SIG-M5 treated with dmso at 0.1 percent for 504 hours (cell line): ENCODE data around the gene ANGPTL8.
A peak's percentile ranks its signal among the peaks of the same experiment; 100 is the strongest.

ENCODE experiments used
- DNase-seq: peaks from one replicate; lab custom pipeline; 2025; ENCODE audit not compliant: unreplicated experiment; lab: John Stamatoyannopoulos, UW

ANGPTL8 gene, protein sequence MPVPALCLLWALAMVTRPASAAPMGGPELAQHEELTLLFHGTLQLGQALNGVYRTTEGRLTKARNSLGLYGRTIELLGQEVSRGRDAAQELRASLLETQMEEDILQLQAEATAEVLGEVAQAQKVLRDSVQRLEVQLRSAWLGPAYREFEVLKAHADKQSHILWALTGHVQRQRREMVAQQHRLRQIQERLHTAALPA

DNA sequence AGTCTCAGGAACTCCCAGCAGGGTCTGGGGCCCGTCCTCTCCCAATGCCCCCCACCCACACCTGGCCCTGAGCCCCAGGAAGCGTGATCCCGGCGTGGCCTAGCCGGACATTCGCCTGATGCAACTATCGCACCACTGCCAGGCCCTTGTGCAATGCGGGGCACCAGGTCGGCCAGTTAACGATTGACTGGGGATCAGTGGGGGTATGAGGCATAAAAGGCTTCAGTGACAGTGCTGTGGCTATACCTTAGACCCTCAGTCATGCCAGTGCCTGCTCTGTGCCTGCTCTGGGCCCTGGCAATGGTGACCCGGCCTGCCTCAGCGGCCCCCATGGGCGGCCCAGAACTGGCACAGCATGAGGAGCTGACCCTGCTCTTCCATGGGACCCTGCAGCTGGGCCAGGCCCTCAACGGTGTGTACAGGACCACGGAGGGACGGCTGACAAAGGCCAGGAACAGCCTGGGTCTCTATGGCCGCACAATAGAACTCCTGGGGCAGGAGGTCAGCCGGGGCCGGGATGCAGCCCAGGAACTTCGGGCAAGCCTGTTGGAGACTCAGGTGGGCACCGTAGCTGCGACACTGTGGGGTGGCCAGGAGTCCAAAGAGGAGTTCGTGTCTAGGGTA, at the start of gene ANGPTL8:
ANGPTL8 (plus strand) TSS at position 243 of the 624 bp plus-strand sequence; CDS start at position 262, 19 bp downstream.
- no peak for DNase-seq

DNA sequence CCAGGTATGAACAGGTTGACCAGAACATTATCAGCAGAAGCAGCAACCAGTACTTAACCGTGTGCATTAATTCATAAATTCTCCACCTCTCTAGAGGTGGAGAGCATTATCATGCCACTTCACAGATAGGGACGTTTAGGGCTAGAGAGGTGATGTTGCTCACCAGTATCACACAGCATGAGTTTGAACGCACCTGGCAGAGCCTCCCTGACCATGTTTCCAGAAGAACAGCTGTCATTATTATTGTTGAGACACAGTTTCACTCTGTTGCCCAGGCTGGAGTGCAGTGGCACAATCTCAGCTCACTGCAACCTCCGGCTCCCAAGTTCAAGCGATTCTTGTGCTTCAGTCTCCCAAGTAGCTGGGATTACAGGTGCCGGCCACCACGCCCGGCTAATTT, 48.9 kb upstream of the ANGPTL8 start:
- no peak for DNase-seq

DNA sequence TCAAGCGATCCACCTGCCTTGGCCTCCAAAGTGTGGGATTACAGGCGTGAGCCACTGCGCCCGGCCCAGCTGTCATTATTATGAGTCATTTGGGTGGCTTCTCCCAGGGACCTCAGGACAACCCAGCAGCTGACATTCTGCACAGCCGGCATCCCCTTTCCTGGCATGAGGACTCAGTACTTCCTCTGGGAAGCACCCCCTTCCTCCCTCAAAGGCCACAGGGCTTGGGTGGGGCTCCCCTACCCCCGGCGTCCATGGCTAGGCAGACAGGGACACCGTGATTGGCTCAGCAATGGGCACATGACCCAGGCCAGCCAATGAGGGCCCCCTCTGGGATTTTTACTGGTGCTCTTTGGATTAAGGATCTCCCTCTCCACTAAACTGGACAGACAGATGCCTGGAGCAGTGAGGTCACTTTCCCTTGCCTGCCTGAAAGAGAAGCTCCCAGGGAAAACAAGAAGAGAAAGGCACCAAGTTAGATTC, 48.1 kb upstream of the ANGPTL8 start:
- no peak for DNase-seq

DNA sequence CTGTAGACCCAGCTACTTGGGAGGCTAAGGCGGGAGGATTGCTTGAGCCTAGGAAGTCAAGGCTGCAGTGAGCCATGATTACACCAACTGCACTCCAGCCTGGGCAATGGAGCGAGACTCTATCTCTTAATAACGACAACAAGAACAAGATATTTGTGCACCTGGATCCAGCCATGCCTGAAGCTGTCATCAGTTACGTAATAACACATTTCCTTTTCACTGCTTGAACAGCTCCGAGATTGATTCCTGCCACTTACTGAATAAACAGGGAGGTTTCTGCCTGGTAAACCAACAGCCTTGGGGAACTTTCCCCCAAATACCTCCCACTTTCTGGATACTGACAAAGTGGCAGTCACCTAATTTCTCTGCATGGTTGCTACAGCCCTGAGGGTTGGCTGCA, 47.5 kb upstream of the ANGPTL8 start:
- DNase-seq, result no peak

DNA sequence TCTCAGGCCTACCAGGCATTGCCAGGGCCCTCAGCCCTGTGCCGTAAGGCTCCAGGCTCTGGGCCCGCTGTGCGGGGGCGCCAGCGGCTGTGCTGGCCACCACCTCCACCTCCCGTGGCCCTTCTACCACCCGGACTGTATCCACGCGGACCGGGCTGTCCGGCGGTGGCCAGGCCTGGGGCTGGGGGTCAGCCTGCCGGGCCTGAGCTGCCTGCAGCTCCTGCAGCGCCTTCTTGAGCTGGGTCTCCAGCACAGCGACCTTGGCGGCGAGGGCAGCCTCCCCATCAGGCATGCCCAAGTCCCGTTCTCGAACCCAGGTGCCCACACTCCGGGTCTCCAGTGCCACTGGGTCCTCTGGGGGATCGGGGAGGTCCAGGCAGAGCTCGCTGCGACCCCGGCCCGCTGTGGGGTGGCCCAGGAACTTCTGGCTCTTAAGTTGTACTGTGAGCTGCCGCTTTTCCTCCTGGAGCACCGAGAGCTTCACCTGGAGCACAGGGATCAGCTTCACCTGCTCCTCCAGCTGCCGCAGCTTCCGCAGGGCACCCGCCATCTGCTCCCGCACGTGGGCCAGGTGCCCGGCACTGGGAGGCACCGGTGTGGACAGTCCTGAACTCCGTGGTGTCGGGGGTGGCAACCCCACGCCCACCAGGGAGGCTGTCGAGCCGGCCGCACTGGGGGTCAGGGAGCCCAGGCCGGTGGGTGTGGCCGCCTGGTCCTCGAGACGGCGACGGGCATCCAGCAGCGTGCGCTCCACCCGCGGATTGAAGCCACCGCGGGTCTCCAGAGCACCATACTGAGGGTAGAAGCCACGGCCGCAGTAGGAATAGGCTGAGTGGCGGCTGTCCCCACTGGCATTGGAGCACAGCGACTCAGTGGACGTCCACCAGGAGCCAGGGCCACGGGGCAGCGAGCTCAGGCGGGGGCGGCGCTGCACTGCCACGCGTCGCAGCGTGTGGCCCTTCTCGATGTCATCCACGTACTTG, 46.2 kb upstream of the ANGPTL8 start:
- DNase-seq, result no peak

DNA sequence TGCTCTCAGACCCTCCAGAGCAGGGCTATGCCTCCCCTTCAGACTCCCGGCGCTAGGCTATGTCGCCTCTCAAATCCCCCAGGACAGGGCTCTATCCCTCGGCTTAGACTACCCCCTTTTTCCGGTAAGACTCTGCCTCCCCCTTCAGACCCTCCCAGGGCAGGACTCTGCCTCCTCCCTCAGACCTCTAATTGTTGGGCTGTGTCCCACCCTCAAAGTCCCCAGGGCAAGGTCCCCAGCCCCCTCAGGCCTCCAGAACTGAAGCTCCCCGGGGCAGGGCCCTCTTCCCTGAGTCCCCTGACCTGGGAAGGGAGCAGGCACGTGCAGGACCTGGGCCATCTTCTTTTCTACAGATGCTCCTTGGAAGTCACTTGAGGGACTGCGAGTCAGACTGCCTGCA, 45.2 kb upstream of the ANGPTL8 start:
- DNase-seq, result no peak

DNA sequence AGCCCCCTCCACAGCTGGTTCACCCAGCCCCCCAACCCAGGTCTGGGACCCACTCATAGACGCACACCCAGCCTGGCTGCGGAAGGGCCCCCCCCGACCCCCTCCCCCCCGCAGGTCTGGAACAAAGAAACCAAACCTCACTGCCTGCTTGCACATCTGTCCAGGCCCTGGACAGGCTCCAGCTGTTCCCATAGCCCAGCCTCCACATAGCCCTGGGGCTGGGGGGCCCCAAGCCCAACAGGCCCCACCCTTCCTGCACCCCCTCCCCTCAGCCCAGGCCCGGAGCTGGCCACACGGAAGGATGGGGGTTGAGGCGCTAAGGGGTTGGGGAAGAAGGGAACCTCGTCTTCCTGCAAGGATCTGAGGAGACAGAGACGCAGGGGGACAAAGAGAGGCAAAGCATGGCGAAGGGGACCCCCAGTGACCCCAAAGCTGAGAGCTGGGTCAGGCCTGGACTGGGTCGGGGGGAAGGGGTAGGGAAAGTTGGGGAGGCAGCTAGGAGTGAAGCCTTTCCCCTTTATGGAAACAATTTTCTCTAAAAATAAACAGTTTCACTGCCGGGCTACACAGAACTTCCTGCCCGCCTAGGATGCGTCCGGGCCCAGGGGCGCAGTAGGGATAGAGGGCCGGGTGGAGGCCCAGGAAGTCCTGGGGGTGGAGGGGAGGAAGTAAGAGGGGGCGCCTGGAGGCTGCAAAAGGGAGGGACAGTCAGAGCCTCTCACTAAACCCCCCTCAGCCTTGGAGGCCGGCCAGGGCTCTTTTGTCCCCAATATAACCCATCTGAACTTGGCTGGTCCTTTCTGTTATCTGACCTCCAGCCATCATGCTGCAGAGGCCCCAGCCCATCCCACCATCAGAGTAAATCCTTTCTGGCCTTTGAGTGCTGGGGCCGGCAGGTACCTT, 44.5 kb upstream of the ANGPTL8 start:
- DNase-seq, result no peak

DNA sequence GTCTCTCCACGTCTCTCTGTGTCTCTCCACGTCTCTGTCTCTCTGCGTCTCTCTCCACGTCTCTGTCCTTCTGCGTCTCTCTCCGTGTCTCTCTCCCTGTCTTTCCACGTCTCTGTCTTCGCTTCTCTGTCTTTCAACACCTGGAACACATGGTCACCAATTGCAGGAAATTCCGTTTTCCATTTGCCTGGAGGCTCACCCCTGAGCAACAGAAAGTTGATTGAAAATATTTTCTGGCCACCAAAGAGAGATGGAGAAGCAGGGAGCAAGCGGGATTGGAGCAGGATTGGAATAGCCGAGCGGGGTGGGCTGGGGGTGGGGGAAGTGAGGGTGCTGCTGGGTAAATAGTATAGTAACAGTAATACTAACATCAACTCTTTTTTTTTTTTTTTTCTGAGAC, 43.7 kb upstream of the ANGPTL8 start:
- DNase-seq, result no peak

DNA sequence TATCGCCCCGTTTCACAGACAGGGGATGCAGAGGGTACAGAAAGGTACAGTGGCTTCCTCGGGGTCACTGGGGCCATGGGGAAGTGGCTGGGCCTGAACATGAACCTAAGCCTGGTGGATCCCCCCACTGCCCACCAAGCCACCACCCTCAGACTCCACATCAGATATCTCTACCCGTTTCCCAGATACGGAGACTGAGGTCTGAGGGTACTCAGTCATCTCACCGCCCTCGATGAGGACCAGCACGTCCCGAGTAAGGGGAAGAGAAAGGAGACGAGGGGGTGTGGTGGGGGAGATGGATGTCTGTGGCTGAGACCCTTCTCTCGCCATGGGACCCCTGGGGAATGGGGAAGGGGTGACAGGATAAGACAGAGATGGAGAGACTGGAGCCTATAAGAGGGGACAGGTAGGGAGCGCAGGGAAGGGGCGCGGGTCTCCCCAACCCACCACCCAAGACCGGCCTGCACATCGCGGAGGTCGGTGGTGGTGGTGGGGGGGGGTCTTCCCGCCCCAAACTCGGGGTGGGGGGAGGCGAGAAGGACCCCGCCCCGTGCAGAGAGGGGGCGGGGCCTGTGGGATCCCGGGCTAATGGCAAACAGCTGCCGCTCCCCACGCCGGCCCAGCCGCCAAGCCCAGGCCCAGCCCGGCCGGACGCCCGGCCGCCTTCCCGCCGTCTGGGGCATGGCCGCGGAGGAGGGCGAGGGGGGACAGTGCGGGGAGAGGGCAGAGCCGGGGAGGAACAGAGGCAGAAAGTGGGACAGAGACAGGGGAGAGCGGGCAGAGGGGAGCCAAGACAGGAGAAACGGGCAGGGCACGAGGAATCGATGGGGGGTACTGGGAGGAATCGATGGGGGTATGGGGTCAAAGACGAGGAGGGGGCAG, 42.8 kb upstream of the ANGPTL8 start:
- no peak for DNase-seq

DNA sequence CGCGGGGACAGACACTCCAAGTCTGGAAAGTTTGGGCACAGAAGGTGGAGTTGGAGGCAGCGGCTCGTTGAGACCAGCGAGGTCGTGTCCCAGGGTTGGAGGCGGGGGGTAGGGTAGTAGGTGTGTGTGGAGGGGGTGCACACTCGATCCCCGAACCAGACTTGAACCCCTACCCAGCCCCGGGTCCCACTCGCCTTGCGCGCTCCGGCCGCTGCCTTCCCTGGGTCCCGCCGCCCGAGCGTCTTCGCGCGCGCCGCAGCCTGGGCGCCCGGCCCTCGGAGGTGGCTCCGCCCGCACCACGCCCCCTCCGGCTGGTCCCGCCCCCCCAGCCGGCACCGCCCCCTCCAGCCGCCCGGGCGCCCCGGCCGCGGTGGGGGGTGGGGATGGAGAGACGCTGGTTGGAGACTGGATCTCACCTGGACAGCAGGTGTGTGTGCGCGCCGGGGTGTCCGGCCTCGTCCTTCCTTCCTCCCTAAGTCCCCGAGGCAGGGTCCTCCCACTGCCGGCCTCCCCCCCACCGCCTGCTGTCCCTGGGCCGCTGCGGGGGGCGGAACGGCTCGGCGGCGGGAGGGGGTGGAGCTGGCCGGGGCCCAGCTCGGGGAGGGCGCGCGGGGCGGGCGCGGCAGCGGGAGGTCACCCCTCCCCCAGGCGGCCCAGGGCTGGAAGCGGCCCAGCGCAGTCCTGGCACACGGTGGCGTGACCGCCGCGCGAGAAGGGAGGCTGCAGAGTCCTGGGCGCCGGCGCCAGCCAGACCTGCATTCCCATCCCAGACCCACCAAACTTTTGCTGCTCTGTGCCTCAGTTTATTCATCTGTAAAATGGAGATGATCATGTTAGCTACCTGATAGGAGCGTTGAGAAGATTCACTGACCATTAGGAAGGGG, 41.9 kb upstream of the ANGPTL8 start, which contains the start of gene KANK2:
KANK2 (minus strand) TSS at position 255 of the 884 bp plus-strand sequence. CDS start 3,034 bp downstream, outside the sequence.
- peak; percentile 60 for DNase-seq

DNA sequence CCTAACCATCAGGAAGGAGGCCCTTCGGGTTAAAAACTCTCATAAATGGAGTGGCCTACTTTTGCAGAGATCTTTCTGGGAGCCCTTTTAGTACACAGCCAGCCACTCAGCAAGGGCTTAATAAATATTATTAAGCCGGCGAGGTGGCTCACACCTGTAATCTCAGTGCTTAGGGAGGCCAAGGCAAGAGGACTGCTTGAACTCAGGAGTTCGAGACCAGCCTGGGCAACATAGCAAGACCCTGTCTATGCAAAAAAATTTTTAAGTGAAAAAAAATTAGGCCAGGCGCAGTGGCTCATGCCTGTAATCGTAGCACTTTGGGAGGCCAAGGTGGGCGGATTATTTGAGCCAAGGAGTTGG, 41.3 kb upstream of the ANGPTL8 start:
- DNase-seq, result no peak

DNA sequence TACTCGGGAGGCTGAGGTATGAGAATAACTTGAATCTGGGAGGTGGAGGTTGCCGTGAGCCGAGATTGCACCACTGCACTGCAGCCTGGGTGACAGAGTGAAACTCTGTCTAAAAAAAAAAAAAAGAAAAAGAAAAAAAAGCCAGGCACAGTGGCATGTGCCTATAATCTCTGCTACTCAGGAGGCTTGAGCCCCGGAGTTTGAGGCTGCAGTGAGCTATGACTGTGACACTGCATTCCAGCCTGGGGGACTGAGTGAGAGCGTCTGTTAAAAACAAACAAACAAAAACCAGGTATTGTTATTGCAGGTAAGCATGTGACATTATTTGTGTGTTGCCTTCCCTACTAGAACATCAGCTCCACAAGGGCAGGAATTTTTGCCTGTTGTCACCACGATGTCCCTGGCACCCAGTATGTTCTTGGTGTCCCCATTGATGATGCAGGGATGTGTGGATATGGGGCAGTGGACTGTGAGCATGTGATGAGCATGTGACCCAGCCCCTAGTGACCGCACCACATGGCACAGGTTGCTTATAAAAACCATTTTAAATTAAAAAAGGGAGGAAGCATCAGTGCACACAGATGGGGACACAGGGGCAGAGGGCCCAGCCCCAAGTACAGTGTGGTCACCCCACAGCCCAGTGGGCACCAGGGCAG, 40.5 kb upstream of the ANGPTL8 start:
- no peak for DNase-seq

DNA sequence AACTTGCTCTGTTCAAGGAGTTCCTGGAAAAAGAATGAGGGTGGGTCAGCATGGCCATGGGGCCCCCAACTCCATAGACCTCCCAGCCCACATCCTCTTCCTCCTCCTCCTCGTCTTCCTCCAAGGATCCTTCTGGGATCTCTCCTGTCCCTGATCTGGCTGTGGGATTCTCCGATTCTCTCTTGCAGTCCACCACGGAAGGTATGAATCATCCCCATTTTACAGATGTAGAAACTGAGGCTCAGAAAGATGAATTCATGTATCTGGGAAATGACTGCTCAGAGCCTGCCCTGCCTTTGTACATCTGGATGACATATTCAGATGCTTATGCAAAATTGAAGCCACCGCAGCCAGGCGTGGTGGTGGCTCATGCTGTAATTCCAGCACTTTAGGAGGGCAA, 39.9 kb upstream of the ANGPTL8 start:
- no peak for DNase-seq

DNA sequence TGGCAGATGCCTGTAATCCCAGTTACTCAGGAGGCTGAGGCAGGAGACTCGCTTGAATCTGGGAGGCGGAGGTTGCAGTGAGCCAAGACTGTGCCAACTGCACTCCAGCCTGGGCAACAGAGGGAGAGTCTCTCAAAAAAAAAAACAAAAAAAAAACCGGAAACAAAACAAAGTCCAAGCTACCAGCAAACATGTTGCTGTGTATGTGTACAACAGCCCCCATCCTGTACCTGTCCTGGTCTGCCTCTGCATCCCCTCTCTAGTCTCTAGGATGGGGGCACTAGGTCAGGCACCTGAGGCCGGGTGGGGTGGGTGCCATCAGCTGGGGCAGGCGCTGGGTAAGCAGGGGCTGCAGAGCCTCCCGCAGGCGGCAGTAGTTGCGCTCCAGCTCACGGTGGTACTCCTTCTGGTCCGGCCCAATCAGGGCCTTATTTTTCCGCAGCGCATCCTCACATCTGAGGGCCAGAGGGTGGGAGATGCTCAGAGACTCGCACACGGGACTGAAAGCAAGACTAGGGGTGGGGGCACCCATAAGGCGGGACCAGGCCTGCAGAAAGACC, 39.3 kb upstream of the ANGPTL8 start:
- no peak for DNase-seq

DNA sequence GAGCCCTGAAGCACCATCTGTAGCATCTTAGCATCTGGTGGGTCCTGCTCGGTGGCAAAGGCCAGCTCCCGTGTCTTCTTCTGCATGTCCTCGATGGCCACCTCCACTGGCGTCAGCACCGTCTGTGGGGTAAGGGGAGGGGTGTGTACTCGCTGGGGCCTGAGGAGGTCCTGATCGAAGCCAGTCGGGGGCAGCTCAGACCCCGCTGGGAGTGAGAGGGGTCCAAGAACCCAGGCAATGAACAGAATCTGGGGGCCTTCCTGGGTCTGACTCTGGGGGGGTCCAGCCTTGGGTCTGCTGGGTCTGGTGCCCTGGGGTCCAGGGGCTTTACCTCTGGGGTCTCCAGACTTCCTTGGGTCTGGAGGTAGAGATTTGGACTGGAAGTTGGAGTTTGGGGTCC, 38.5 kb upstream of the ANGPTL8 start:
- no peak for DNase-seq

DNA sequence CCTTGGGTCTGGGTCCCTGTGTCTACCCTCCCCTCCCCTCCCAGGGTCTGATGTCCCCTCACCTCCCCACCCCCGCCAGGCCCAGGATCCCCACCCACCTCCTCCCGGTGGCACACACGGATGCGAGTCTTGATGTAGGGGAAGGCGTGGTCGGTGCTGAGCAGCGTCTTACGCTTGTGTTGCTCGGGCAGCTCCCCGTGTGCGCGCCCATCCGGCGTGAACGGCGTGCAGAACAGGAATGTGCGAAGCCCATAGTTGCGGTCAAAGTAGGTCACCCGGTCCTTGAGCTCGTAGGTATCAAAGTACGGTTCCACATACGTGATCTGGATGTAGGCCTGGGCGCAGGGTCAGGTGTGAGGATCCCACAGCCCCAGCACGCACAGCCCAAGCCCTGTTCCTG, 37.6 kb upstream of the ANGPTL8 start:
- no peak for DNase-seq

DNA sequence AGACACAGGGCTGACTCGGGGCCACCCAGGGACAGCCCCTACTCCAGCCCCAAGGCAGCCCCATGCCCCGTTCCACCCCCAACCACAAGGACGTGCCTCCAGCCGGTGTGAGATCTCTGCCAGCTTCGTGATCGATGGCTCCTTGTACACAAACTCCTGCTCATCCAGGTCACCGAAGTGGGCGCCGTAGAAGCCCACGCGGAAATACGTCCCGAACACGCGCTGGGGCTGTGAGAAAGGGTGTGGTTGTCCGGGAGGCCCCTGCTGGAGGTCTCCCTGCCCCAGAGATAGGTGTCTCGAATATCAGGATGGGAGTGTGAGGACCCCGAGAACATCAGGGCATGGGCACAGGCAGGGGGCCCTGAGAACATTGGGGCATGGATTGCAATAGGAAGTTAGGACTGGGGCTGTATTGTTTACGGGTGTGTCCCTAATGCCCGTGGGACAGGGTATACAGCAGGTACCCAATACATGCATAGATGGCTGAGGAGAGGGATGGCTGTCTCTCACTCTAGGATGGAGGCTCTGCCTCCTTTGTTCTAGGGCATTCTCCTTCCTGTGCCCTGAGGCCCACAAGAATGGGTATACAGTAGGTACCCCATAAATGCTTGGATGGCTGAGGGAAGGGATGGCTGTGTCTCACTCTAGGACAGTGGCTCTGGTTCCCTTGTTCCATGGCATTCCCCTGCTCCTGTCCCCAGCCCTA, 36.8 kb upstream of the ANGPTL8 start:
- no peak for DNase-seq
